GM18519 (cell line): ENCODE results near the gene APOA5.
"Not testable (repeated sequence)": the region's sequence is repeated elsewhere in the genome, so short reads cannot be mapped to it uniquely, and the experiment has no call there.

Experiments
- ATAC-seq: cut with Tn5 transposase; IDR thresholded peaks from one replicate; pipeline ENCODE4 v1.9.1; 2021; ENCODE audit warnings: mild to moderate bottlenecking, moderate library complexity; ENCODE audit not compliant: unreplicated experiment, low FRiP score

Gene APOA5

GRCh38 chr11:116791813-116792143 lies at the start of gene APOA5:
APOA5 (minus strand) TSS chr11:116791879; CDS start chr11:116791860, 19 bp downstream.
- no peak for ATAC-seq

GRCh38 chr11:116840746-116841296 lies 49.1 kb upstream of the APOA5 start:
- no peak for ATAC-seq

- no peak for ATAC-seq
Measured at GRCh38 chr11:116840224-116840745, 48.6 kb upstream of the APOA5 start.

DNA sequence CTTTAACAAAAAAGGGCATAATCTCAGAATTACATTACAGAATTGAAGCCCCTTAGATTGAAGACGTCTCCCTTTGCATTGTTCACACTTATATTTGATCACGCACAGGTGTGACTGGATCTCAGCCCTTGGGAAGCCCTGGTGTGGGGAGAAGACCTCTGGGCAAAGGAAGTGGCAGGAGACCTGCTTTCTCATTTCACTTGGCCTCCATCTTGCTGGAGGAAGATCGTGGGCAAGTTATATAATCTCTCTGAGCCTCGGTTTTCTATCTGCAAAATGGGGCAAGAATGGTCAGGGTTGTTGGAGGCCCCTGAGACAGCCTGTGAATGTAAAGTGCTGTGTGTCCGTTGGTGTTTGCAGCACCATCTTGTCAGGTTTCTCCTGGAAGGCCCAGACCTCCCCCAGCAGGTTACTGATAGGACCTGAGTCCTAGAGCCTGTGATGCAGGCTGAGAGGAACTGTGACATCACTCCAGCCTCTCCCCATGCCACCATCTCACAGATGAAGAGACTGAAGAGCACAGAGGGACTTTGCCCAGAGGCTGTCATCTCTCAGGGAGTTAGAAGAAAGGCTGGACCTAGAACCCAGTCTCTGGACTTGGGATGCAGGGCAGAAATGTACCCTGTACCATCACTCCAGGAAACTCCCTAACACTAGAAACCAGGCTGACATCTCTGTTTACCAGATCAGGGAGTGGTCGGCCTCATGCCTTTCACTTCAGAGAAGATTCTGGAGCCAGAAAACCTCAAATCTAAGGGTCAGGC lies 46.8 kb upstream of the APOA5 start:
- ATAC-seq, result no peak

DNA sequence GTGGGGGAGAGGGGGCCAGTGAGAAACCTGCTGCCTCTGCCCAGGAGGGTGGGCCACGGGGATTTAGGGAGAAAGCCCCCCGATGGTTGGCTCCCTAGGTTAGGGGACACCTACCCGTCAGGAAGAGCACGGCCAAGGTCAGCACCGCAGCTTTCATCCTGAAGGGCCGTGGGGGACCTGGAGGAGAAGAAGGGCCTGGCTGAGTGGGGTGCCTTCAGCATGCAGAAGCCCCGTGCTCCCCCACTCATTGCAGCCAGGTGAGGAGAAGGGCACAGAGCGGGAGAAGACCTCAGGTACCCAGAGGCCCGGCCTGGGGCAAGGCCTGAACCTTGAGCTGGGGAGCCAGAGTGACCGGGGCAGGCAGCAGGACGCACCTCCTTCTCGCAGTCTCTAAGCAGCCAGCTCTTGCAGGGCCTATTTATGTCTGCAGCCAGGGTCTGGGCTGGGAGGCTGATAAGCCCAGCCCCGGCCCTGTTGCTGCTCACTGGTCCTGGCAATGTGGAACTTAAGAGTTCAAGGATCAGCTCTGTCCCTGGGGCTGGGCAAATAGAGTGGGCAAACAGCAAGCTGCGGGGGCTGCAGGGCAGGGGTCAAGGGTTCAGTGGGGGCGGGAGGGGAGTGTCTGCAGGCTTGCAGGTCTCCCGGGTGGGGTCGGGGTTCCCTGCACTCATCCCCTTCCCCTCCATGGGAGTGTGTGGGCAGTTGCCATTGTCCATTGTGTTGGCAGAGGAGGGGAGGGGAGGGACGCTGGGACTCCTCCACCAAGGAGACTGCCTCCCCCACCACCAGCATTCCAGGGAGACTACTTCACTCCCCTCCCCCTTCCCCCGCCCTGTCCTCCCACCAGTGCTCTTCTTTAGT lies 45.8 kb upstream of the APOA5 start, which contains the start of gene APOA1:
APOA1 (minus strand) TSS at position 392 of the 861 bp plus-strand sequence; CDS start at position 157, 235 bp downstream.
- ATAC-seq, result no peak

DNA sequence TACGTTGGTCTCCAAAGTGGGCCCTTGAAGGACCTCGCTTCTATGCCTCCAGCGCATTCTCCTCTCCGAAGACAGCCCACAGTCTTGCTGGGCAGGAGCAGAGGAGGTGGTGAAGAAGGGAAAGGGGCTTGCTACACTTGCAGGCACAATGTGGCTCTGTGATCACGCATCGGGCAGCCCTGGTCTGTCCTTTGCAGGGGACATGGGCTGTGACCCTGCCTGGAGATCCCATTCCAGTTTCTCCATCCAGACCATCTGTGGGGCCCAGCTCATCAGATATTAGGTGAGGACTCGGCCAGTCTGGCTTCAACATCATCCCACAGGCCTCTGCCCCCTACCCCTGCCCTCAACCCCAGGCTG lies 44.9 kb upstream of the APOA5 start:
- ATAC-seq, result no peak

DNA sequence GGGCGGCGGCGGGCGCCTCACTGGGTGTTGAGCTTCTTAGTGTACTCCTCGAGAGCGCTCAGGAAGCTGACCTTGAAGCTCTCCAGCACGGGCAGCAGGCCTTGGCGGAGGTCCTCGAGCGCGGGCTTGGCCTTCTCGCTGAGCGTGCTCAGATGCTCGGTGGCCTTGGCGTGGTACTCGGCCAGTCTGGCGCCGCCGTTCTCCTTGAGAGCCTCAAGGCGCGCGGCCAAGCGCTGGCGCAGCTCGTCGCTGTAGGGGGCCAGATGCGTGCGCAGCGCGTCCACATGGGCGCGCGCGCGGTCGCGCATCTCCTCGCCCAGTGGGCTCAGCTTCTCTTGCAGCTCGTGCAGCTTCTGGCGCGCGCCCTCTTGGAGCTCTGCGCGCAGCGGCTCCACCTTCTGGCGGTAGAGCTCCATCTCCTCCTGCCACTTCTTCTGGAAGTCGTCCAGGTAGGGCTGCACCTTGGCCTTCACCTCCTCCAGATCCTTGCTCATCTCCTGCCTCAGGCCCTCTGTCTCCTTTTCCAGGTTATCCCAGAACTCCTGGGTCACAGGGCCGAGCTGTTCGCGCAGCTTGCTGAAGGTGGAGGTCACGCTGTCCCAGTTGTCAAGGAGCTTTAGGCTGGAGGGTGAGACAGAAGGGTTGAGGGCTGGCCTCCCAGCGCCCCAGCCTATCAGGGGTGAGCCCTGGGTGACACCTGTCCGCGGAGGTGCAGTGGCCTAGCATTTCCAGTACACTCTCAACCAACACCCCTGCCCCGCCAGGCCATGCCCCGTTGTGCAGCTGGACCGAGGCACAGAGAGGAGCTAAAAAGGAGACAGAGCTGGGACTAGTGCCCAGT lies 44.3 kb upstream of the APOA5 start:
- ATAC-seq, result peak; percentile 68

- ATAC-seq, result no peak
Measured at GRCh38 chr11:116835042-116835772, 43.5 kb upstream of the APOA5 start.

- ATAC-seq, result not testable (repeated sequence)
Measured at GRCh38 chr11:116834535-116835041, 42.9 kb upstream of the APOA5 start.

- no peak for ATAC-seq
Measured at GRCh38 chr11:116833816-116834534, 42.3 kb upstream of the APOA5 start.

DNA sequence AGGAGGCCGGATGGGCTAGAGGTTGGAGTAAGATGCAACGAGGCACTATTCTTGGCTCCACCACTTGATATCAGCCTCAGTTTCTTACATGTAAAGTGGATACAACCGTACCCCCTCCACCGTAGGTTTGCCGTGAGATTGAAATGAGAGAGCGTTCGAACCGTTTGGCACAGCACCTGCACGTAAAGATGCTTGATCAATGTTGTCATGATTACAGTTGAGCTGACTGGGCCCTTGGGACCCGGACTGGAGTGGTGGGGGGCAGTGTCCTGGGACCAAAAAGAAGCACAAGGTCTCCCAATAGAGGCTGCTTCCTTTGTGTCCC lies 41.8 kb upstream of the APOA5 start:
- no peak for ATAC-seq

- ATAC-seq, result no peak
Measured at GRCh38 chr11:116832350-116833290, 40.9 kb upstream of the APOA5 start.

- ATAC-seq, result no peak
Measured at GRCh38 chr11:116831790-116832349, 40.2 kb upstream of the APOA5 start.

- no peak for ATAC-seq
Measured at GRCh38 chr11:116830184-116830912, 38.7 kb upstream of the APOA5 start.

DNA sequence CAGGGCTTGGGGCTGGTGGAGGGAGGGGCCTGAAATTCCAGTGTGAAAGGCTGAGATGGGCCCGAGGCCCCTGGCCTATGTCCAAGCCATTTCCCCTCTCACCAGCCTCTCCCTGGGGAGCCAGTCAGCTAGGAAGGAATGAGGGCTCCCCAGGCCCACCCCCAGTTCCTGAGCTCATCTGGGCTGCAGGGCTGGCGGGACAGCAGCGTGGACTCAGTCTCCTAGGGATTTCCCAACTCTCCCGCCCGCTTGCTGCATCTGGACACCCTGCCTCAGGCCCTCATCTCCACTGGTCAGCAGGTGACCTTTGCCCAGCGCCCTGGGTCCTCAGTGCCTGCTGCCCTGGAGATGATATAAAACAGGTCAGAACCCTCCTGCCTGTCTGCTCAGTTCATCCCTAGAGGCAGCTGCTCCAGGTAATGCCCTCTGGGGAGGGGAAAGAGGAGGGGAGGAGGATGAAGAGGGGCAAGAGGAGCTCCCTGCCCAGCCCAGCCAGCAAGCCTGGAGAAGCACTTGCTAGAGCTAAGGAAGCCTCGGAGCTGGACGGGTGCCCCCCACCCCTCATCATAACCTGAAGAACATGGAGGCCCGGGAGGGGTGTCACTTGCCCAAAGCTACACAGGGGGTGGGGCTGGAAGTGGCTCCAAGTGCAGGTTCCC lies 38.0 kb upstream of the APOA5 start, which contains the start of gene APOC3:
APOC3 (plus strand) TSS at position 383 of the 659 bp plus-strand sequence. CDS start 676 bp downstream, outside the sequence.
- ATAC-seq, result no peak
